Breast epithelium (tissue), 4 donors: ENCODE results near the gene RPL37A. TPM values are rescaled to one million over a fixed set of nuclear protein-coding genes. Genes with fewer than 3 reads are reported as not detected.

ENCODE experiments used
- DNase-seq, 2 donors: peaks; one replicate each; pipeline ENCODE4 v3.0.0-alpha.2; 2019; ENCODE audit warnings: low spot score in 2 of 2
- H3K27ac ChIP-seq, 2 donors: fragments of 200-600 bp; sonication (generic) in 1 of 2; one replicate each; pipeline ENCODE4 v1.5.1; 2016 to 2019; ENCODE audit warnings: mild to moderate bottlenecking in 1 of 2
- H3K27me3 ChIP-seq, 2 donors: fragments of 200-600 bp; sonication (generic) in 1 of 2; one replicate each; pipeline versions ENCODE4 v1.5.1 to v1.6.0; 2017 to 2019; ENCODE audit warnings: control low read depth in 1 of 2, mild to moderate bottlenecking in 1 of 2
- H3K36me3 ChIP-seq: fragments of 200-600 bp; one replicate; pipeline ENCODE4 v1.5.1; 2019
- H3K4me1 ChIP-seq, 2 donors: fragments of 200-600 bp; sonication (generic); one replicate each; pipeline ENCODE4 v1.5.1; 2016 to 2019; ENCODE audit warnings: control low read depth in 1 of 2
- H3K4me3 ChIP-seq, 3 donors: fragments of 200-600 bp; sonication (generic); 1 replicate in 2 of 3; 2 replicates in 1 of 3; pipeline ENCODE4 v1.5.1; 2016 to 2019; ENCODE audit warnings: mild to moderate bottlenecking in 3 of 3, moderate library complexity in 2 of 3
- H3K9me3 ChIP-seq, 2 donors: fragments of 200-600 bp; sonication (generic) in 1 of 2; one replicate each; pipeline ENCODE4 v1.5.1; 2016 to 2019; ENCODE audit warnings: control low read depth in 1 of 2
- CTCF ChIP-seq, 3 donors: fragments of 450-650 bp; IDR thresholded peaks; one replicate each; pipeline ENCODE4 v1.5.1; 2016 to 2017; ENCODE audit warnings: antibody characterized with exemption in 3 of 3, mild to moderate bottlenecking in 3 of 3, moderate library complexity in 3 of 3
- POLR2A ChIP-seq: fragments of 450-650 bp; IDR thresholded peaks from one replicate; pipeline ENCODE4 v1.6.1; 2016; ENCODE audit warnings: antibody characterized with exemption, mild to moderate bottlenecking, moderate library complexity
- POLR2AphosphoS5 ChIP-seq, 3 donors: sonication (generic); formaldehyde crosslinking; IDR thresholded peaks; one replicate each; pipeline ENCODE4 v1.6.1; 2017; ENCODE audit warnings: antibody characterized with exemption in 3 of 3
- intact Hi-C: fragments of 100-400 bp; cut with DNase I; formaldehyde crosslinking; loops from one replicate; pipeline ENCODE4 v1.15.1; 2023; ENCODE audit warnings: low total_unique reads
- total RNA-seq, 3 donors: library from RNA; depleted of rRNA; stranded (reverse); fragments of >200 nt; gene quantifications; one replicate each; pipeline ENCODE4 v1.1.0, GENCODE V29; 2016

The RPL37A gene
- 1,000 to 10,000 TPM; 1,604 to 2,277 (median 1,692) TPM for total RNA-seq

GRCh38 chr2:216498379-216499352 is at the start of gene RPL37A:
RPL37A (plus strand) TSS chr2:216498844; CDS start chr2:216498875, 31 bp downstream.
- Histone ChIP-seq H3K9me3 (no peaks in the 10 kb centered on the region), H3K4me3 (peak within 1 kb of the TSS; percentile 64 to 75 (median 75)), H3K27me3 (no peaks in the 10 kb centered on the region), H3K36me3 (no peaks in the 10 kb centered on the region), H3K27ac (peak within 1 kb of the TSS; percentile 86 to 90), H3K4me1 (peaks cover 0 to 8% of the 10 kb centered on the region in 2 donors)
- intact Hi-C loops, result no loop called here
- peak in 1 of 3 donors; percentile 20 for TF ChIP-seq CTCF (IDR thresholded peaks at IDR 0.05)
- peak; percentile 84 for TF ChIP-seq POLR2A
- peak; percentile 94 to 98 (median 98) for TF ChIP-seq POLR2AphosphoS5 (IDR thresholded peaks at IDR 0.05)
- peak; percentile 86 to 92 for DNase-seq

- TF ChIP-seq POLR2AphosphoS5 (IDR thresholded peaks at IDR 0.05), result no peak
- TF ChIP-seq CTCF (IDR thresholded peaks at IDR 0.05), result no peak
- no peak for TF ChIP-seq POLR2A
- peaks cover 17% of the 10 kb centered on the region for H3K36me3 ChIP-seq
- H3K4me1 ChIP-seq, result no peaks in the 10 kb centered on the region
Measured at GRCh38 chr2:216450346-216450745, 48.3 kb upstream of the RPL37A start.

DNA sequence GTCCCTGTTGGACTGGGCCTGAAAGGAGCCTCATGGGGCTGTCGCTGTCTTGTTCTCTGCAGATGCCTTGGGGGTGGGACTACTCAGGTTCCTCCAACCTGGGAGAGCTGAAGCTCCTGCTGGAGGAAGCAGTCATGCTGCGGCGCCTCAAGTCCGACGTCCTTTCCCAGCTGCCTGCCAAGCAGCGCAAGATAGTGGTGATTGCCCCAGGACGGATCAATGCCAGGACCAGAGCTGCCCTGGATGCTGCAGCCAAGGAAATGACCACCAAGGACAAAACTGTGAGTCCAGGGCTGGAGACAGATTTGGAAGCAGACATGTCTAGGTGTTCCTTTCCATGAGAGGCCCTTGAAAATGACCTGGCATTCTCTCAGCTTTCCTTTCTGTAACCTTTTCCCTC is 47.9 kb upstream of the RPL37A start:
- H3K36me3 ChIP-seq, result peaks cover 17% of the 10 kb centered on the region
- no peaks in the 10 kb centered on the region for H3K9me3 ChIP-seq
- intact Hi-C loops, result no loop called here
- no peak overlapping the region for H3K4me3 ChIP-seq
- H3K27me3 ChIP-seq, result no peaks in the 10 kb centered on the region
- no peak overlapping the region for H3K27ac ChIP-seq
- no peaks in the 10 kb centered on the region for H3K4me1 ChIP-seq
- no peak for TF ChIP-seq POLR2A
- TF ChIP-seq CTCF (IDR thresholded peaks at IDR 0.05), result no peak
- no peak for TF ChIP-seq POLR2AphosphoS5 (IDR thresholded peaks at IDR 0.05)
- no peak for DNase-seq

More at GRCh38 chr2:216450346-216450745, 48.3 kb upstream of the RPL37A start:
- no peak overlapping the region for H3K27ac ChIP-seq
- H3K9me3 ChIP-seq, result no peaks in the 10 kb centered on the region
- no peaks in the 10 kb centered on the region for H3K27me3 ChIP-seq
- H3K4me3 ChIP-seq, result no peak overlapping the region
- intact Hi-C loops, result no loop called here
- no peak for DNase-seq

DNA sequence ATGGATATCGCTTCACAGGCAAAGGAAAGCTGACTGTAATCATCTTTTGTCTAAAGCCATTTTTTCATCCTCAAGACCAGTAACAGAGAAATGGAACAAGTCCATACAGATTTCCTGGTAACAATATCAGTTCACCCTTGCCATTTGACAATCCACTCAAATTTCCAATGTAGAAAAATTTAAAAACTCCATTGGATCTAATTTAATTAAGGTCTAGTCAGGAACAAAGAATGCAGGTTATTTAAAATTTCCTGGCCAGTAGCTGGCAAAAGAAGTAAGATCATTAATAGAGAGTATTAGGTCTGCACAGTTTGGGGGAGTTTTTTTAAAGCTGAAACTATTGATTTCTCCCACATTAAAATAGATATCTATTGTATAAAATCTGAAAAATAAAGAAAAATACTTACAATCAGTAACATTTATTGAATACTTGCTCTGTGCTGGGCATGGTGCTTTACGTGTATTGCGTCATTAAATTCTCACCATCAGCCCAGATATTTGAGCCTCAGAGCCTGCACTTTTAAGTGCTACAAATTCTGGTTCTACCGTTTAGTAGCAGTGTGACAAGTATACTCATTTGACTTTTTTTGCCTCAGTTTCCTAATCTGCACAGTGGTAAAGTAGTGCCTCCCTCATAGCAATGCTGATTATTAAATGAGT is 44.6 kb upstream of the RPL37A start:
- intact Hi-C loops, result no loop called here
- DNase-seq, result no peak
- H3K27ac ChIP-seq, result no peak overlapping the region
- TF ChIP-seq CTCF (IDR thresholded peaks at IDR 0.05), result no peak
- TF ChIP-seq POLR2A, result no peak
- TF ChIP-seq POLR2AphosphoS5 (IDR thresholded peaks at IDR 0.05), result no peak
- H3K27me3 ChIP-seq, result no peaks in the 10 kb centered on the region
- no peak overlapping the region for H3K4me3 ChIP-seq
- H3K4me1 ChIP-seq, result no peaks in the 10 kb centered on the region
- H3K36me3 ChIP-seq, result peaks cover 10% of the 10 kb centered on the region
- H3K9me3 ChIP-seq, result no peaks in the 10 kb centered on the region

DNA sequence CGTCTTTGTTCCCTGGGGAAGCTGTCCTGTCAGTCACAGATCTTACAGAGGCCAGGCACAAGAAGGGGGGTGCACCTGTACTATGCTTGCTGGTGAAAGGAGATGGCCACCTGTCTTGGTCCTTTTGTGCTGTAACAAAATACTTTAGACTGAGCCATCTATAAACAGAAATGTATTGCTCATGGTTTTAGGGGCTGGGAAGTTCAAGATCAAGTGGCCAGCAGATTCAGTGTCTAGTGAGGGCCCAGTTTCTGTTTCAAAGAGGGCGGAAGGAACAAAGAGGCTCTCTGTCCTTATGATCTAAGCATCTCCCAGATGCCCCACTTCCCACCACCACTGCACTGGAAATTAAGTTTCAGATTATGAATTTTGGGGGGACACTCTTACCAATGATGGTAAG is 35.5 kb upstream of the RPL37A start:
- Histone ChIP-seq H3K9me3 (no peaks in the 10 kb centered on the region), H3K4me3 (no peak overlapping the region), H3K27ac (no peak overlapping the region), H3K36me3 (no peaks in the 10 kb centered on the region), H3K4me1 (no peaks in the 10 kb centered on the region), H3K27me3 (no peaks in the 10 kb centered on the region)
- intact Hi-C loops, result no loop called here
- no peak for TF ChIP-seq POLR2AphosphoS5 (IDR thresholded peaks at IDR 0.05)
- no peak for TF ChIP-seq POLR2A
- no peak for TF ChIP-seq CTCF (IDR thresholded peaks at IDR 0.05)
- no peak for DNase-seq
